HAP-1 (cell line): ENCODE results near the gene SDCBP2.

ENCODE experiments used
- DNase-seq, 2 experiments: peaks; one replicate each; pipeline ENCODE4 v3.0.0-alpha.2; 2016 to 2020; ENCODE audit warnings: low spot score in 2 of 2
- H3K27me3 ChIP-seq: fragments of 250-450 bp; sonication (Bioruptor Pico); 2 replicates; pipeline ENCODE4 v1.5.1; 2020; ENCODE audit warnings: low read depth, mild to moderate bottlenecking, moderate library complexity
- H3K36me3 ChIP-seq: fragments of 250-450 bp; sonication (Bioruptor Pico); replicated peaks from 2 replicates; pipeline ENCODE4 v1.5.1; 2020; ENCODE audit warnings: mild to moderate bottlenecking
- H3K4me1 ChIP-seq: fragments of 250-450 bp; sonication (Bioruptor Pico); 2 replicates; pipeline ENCODE4 v1.5.1; 2020; ENCODE audit warnings: mild to moderate bottlenecking
- H3K4me3 ChIP-seq: fragments of 250-450 bp; sonication (Bioruptor Pico); 2 replicates; pipeline ENCODE4 v1.5.1; 2020; ENCODE audit warnings: mild to moderate bottlenecking, moderate library complexity
- H3K9me3 ChIP-seq: fragments of 250-450 bp; sonication (Bioruptor Pico); 2 replicates; pipeline ENCODE4 v1.5.1; 2020; ENCODE audit warnings: mild to moderate bottlenecking, moderate library complexity
- in situ Hi-C: fragments of 300-500 bp; cut with MboI; formaldehyde crosslinking; loops from 3 replicates; pipeline ENCODE4 v1.14.3; 2020; ENCODE audit warnings: low sequenced_read_pairs, inconsistent platforms, mixed read lengths

The SDCBP2 gene

GRCh38 chr20:1282966-1283365 is 46.0 kb downstream of the SDCBP2 start:
- H3K9me3 ChIP-seq = no peaks in the 10 kb centered on the region
- H3K36me3 ChIP-seq = no peaks in the 10 kb centered on the region
- in situ Hi-C loops = no loop called here
- no peak for DNase-seq
- no peak overlapping the region for H3K4me3 ChIP-seq
- no peaks in the 10 kb centered on the region for H3K4me1 ChIP-seq
- no peaks in the 10 kb centered on the region for H3K27me3 ChIP-seq

- in situ Hi-C loops = no loop called here
- no peaks in the 10 kb centered on the region for H3K27me3 ChIP-seq
- no peaks in the 10 kb centered on the region for H3K9me3 ChIP-seq
- no peaks in the 10 kb centered on the region for H3K4me1 ChIP-seq
- no peak for DNase-seq
- no peaks in the 10 kb centered on the region for H3K36me3 ChIP-seq
- H3K4me3 ChIP-seq = no peak overlapping the region
Measured at GRCh38 chr20:1281279-1282057, 47.5 kb downstream of the SDCBP2 start.

DNA sequence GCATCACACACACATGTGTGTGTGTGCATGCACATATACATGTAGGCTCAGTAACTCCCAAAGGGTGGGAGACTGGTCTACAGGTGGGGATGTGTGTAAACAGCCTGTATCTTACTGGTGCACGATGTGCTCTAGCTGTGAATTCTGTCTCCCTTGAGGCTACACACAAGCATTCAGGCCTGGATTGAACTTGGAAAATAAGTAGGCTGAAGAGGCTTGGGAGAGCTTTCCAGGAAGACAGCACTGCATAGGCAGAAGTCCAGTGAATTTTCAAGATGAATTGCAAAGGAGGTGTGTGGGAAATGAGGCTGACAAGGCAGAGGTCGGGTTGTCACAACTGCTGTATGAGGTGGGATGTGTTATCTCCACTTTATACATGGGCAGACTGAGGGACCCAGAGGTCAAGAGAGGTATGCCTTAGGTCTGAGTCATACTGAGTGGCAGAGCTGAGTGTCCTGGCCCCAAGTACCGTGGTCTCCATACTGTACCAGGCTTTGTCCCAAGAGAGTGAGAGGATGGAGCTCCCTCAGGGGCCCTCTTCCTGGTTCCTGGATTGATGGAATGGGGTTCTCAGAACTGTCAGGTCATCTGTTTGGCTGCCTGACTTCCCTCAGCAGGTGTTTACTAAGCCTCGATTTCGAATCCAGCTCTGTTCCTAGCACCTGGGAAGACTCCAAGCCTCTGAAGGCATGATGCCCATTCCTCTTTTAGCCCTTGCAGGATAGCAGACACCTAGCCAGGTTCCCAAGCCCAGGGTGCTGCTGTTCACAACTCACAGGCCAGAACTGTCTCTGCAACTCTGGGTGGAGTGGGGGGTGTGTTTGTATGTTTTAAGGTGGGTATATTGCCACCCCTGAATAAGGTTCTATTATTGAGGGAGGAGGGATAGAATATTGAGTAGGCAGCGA is 48.5 kb downstream of the SDCBP2 start:
- Histone ChIP-seq H3K27me3 (no peaks in the 10 kb centered on the region), H3K9me3 (no peaks in the 10 kb centered on the region), H3K4me1 (no peaks in the 10 kb centered on the region), H3K4me3 (no peak overlapping the region), H3K36me3 (no peaks in the 10 kb centered on the region)
- in situ Hi-C loops = no loop called here
- no peak for DNase-seq

- H3K4me3 ChIP-seq = no peak overlapping the region
- no peaks in the 10 kb centered on the region for H3K4me1 ChIP-seq
- H3K36me3 ChIP-seq = no peaks in the 10 kb centered on the region
- no peak for DNase-seq
- no peaks in the 10 kb centered on the region for H3K9me3 ChIP-seq
- H3K27me3 ChIP-seq = no peaks in the 10 kb centered on the region
- in situ Hi-C loops = no loop called here
Measured at GRCh38 chr20:1278993-1279392, 49.9 kb downstream of the SDCBP2 start.

GRCh38 chr20:1277529-1278322 is 51.2 kb downstream of the SDCBP2 start:
- H3K4me3 ChIP-seq = no peak overlapping the region
- no peak for DNase-seq
- in situ Hi-C loops = no loop called here
- H3K27me3 ChIP-seq = no peaks in the 10 kb centered on the region
- H3K9me3 ChIP-seq = no peaks in the 10 kb centered on the region
- no peaks in the 10 kb centered on the region for H3K4me1 ChIP-seq
- H3K36me3 ChIP-seq = no peaks in the 10 kb centered on the region

DNA sequence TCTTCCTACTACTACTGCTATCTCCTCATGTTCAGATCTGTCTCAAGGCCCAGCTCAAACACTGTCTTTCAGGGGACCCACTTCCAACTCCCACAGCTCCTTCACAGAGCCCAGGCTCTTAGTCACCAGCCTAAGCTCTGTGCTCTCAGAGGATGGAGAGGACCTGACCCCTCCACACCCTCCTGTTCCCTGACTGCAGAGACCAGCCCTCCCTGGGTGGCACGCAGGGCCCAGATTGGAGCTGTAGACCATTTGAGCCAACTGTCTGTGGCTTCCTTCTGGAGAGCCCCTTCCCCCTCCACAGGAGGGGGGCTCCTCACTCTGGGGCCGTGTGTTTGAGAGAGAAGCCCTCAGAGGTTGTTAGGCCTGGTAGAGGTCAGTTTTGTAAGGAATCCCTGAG is 53.0 kb downstream of the SDCBP2 start:
- H3K36me3 ChIP-seq = no peaks in the 10 kb centered on the region
- in situ Hi-C loops = no loop called here
- no peaks in the 10 kb centered on the region for H3K4me1 ChIP-seq
- H3K4me3 ChIP-seq = no peak overlapping the region
- no peaks in the 10 kb centered on the region for H3K9me3 ChIP-seq
- H3K27me3 ChIP-seq = no peaks in the 10 kb centered on the region
- no peak for DNase-seq

- H3K4me1 ChIP-seq = no peaks in the 10 kb centered on the region
- in situ Hi-C loops = no loop called here
Measured at GRCh38 chr20:1274485-1275311, 54.2 kb downstream of the SDCBP2 start.

DNA sequence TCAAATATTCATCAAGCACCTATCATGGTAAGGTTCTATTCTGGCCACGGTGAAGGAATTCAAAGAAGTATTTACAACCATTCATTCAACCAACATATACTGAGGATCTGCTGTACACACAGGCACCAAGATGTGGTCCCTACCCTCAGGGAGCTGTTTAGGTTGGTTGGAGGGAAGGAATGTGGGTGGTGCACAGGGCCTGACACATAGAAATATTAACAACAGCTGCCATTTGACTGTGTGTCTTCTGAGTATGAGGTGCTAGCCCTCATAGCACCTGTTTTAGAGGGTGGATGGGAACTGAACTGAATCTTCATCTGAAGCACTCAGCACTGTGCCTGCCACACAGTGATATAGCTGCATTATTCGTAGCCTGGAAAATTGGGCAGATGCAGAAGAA is 55.6 kb downstream of the SDCBP2 start:
- no peaks in the 10 kb centered on the region for H3K27me3 ChIP-seq
- no peaks in the 10 kb centered on the region for H3K4me1 ChIP-seq
- in situ Hi-C loops = no loop called here
- no peak overlapping the region for H3K4me3 ChIP-seq
- no peaks in the 10 kb centered on the region for H3K36me3 ChIP-seq
- DNase-seq = no peak
- no peaks in the 10 kb centered on the region for H3K9me3 ChIP-seq

More at GRCh38 chr20:1274485-1275311, 54.2 kb downstream of the SDCBP2 start:
- no peaks in the 10 kb centered on the region for H3K27me3 ChIP-seq
- H3K9me3 ChIP-seq = no peaks in the 10 kb centered on the region
- no peak overlapping the region for H3K4me3 ChIP-seq
- H3K36me3 ChIP-seq = no peaks in the 10 kb centered on the region
- no peak for DNase-seq

DNA sequence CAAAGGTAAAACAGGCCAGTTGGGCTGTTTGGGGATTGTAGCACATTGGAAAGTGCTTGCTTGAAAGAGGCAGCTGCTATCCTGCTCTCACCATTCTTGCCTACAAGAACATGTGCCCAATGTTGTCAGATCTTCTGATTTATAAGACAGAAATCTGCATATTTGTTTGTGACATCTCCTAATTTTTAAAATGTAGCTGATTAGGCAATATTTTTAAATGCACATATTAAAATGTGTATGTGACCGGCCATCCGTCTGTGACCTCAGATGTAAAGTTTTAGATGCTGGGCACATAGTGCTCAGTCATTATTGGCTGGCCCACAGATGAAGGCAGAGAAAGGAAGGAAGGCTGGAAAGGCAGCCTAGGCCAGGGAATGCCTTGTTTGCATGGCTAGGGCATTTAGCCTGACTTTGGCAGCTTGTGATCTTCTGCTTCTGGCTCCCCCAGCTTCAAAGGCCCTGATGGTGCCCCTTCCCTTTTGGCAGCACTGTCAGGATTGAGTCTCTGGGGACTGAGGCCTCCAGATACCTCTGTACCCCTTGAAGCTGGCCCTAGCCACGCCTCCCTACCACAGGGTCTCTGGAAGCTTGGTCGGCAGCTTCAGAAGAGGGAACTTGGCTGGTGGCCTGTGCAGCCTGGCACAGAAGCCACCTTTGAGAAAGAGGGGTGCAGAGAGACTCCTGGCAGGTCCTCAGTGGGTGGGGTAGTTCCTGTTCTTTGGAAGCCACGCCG is 56.4 kb downstream of the SDCBP2 start:
- in situ Hi-C loops = no loop called here
- no peaks in the 10 kb centered on the region for H3K4me1 ChIP-seq
- H3K9me3 ChIP-seq = no peaks in the 10 kb centered on the region
- no peaks in the 10 kb centered on the region for H3K36me3 ChIP-seq
- no peaks in the 10 kb centered on the region for H3K27me3 ChIP-seq
- no peak overlapping the region for H3K4me3 ChIP-seq
- no peak for DNase-seq

- Histone ChIP-seq H3K36me3 (no peaks in the 10 kb centered on the region), H3K4me1 (no peaks in the 10 kb centered on the region; the same call in 1 of the 2 replicates), H3K9me3 (no peaks in the 10 kb centered on the region), H3K27me3 (no peaks in the 10 kb centered on the region), H3K4me3 (no peak overlapping the region)
- no peak for DNase-seq
- in situ Hi-C loops = no loop called here
Measured at GRCh38 chr20:1269850-1270249, 59.1 kb downstream of the SDCBP2 start.

DNA sequence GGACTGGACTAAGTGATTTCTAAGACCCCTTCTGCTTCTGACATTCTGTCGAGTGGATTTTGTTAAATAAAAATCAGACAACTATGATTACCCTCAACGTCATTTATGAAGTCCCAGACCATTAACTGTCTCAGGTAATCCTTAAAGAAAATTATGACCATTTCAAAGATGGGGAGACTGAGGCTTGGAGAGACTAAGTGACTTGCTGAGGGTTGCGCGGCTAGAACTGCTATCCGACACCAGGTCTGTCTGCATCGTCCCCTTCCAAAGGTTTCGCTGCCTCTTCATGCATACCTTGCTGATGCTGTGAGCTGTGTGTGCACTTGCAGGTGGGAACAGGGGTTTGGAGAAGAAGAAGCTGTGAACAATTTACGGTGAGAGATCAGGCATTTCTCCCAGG is 59.7 kb downstream of the SDCBP2 start:
- in situ Hi-C loops = no loop called here
- no peaks in the 10 kb centered on the region for H3K27me3 ChIP-seq

GRCh38 chr20:1267809-1268374 is 61.0 kb downstream of the SDCBP2 start:
- H3K36me3 ChIP-seq = no peaks in the 10 kb centered on the region
- no peak for DNase-seq
- H3K4me3 ChIP-seq = no peak overlapping the region
- no peaks in the 10 kb centered on the region for H3K27me3 ChIP-seq
- no peaks in the 10 kb centered on the region; the same call in 1 of the 2 replicates for H3K4me1 ChIP-seq
- no peaks in the 10 kb centered on the region for H3K9me3 ChIP-seq
- in situ Hi-C loops = no loop called here

More for the DNA sequence above, 59.7 kb downstream of the SDCBP2 start:
- Histone ChIP-seq H3K36me3 (no peaks in the 10 kb centered on the region), H3K4me1 (no peaks in the 10 kb centered on the region; the same call in 1 of the 2 replicates), H3K9me3 (no peaks in the 10 kb centered on the region), H3K4me3 (no peak overlapping the region)
- DNase-seq = no peak
